PFSK-1 (cell line): Measurements from ENCODE around the gene PHC2.

Experiments
- FOXP2 ChIP-seq: optimal IDR thresholded peaks from 2 replicates; pipeline ENCODE3; 2011; ENCODE audit warnings: borderline replicate concordance, control low read depth, inconsistent platforms; ENCODE audit not compliant: insufficient read depth; ENCODE audit errors: extremely low read length, extremely low read depth
- POLR2AphosphoS5 ChIP-seq: IDR thresholded peaks from 2 replicates; pipeline ENCODE4 v1.6.1; 2012; ENCODE audit warnings: low read depth, mild to moderate bottlenecking, control low read depth, low read length, moderate library complexity
- REST ChIP-seq, 2 experiments: IDR thresholded peaks; 2 replicates each; pipeline versions ENCODE4 v1.6.1 to v1.8.0; 2011 to 2012; ENCODE audit warnings: low read depth in 2 of 2, low read length in 2 of 2, control low read depth in 1 of 2, inconsistent platforms in 1 of 2, mild to moderate bottlenecking in 1 of 2, moderate library complexity in 1 of 2; ENCODE audit not compliant: insufficient read depth in 1 of 2
- SIN3A ChIP-seq: IDR thresholded peaks from 2 replicates; pipeline ENCODE4 v1.6.1; 2012; ENCODE audit warnings: mild to moderate bottlenecking, low read length, moderate library complexity, borderline replicate concordance; ENCODE audit not compliant: insufficient read depth
- TAF1 ChIP-seq: IDR thresholded peaks from 2 replicates; pipeline ENCODE4 v1.6.1; 2012; ENCODE audit warnings: low read length, control low read depth, borderline replicate concordance; ENCODE audit not compliant: insufficient read depth

PHC2 gene

DNA sequence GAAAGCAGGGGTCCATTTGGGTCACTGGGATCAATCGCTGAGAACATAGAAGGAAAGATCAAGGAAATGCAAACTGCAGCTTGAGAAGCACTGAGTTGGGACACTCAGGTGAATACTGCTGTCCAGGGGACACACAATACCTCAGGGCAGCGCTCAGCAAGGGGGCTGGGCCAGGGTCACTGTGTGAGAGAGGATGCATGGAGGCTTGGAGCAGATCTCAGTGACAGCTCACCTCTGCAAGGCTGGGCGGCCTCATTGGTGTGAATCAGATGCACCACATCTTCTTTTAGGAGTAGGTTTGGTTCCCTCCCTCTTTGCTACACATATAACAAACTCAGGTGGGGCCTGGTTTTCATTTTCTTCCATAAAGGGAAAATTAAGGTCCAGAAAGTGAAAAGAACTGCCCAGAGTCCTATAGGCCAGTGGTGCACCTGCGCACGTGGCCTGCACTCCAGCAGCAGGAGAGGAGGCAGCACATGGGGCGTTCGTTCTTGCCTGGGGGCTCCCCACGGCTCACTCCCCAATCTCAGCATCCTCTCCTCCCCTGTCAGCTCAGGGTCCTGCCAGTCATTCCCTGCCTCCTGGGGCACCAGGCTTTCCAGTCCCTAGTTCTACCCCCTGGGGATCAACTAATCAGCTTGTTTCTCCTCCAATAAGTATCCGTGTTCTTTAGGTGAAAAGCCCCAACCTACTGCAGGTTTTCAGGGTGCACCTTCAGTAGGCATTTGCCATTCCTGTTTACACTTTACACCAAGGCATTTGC is 111.5 kb downstream of the PHC2 start:
- TF ChIP-seq TAF1 (no peak), REST (IDR thresholded peaks at IDR 0.05; ENCODE audit: insufficient read depth in 1 of 2, low read depth in 2 of 2, low read length in 2 of 2) (no peak), POLR2AphosphoS5 (no peak), FOXP2 (no peak), SIN3A (no peak)

GRCh38 chr1:33317946-33318345 is 112.9 kb downstream of the PHC2 start:
- TF ChIP-seq TAF1 (no peak), SIN3A (no peak), POLR2AphosphoS5 (no peak), REST (IDR thresholded peaks at IDR 0.05; ENCODE audit: insufficient read depth in 1 of 2, low read depth in 2 of 2, low read length in 2 of 2) (no peak), FOXP2 (no peak)

DNA sequence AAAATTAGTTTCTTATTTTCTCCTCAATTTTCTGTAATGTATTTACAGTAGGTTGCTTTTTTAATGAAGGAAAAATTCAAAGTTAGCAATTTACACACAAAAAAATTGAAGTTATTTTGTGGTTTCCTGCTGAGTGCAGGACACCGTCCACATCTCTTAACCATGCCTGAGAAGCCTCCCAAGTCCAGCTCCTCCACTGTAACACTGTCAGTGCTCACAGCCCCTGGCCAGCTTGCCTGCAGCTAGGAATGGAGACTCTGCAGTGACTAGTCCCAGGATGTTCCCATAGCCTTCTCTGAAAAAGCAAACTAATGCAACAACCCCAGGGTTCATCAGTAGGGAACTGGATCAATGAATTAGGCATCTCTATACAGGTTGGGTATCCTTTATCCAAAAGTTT is 113.5 kb downstream of the PHC2 start:
- TF ChIP-seq REST (IDR thresholded peaks at IDR 0.05; ENCODE audit: insufficient read depth in 1 of 2, low read depth in 2 of 2, low read length in 2 of 2) (no peak), TAF1 (no peak), POLR2AphosphoS5 (no peak), SIN3A (no peak), FOXP2 (no peak)

- TF ChIP-seq SIN3A (no peak), FOXP2 (no peak), REST (IDR thresholded peaks at IDR 0.05; ENCODE audit: insufficient read depth in 1 of 2, low read depth in 2 of 2, low read length in 2 of 2) (no peak), POLR2AphosphoS5 (no peak), TAF1 (no peak)
Measured at GRCh38 chr1:33316601-33317000, 114.3 kb downstream of the PHC2 start.

- TF ChIP-seq TAF1, result no peak
- TF ChIP-seq SIN3A, result no peak
- TF ChIP-seq POLR2AphosphoS5, result no peak
- TF ChIP-seq REST (IDR thresholded peaks at IDR 0.05; ENCODE audit: insufficient read depth in 1 of 2, low read depth in 2 of 2, low read length in 2 of 2), result no peak
- no peak for TF ChIP-seq FOXP2
Measured at GRCh38 chr1:33314416-33314815, 116.5 kb downstream of the PHC2 start.
